Stimulated activated CD8-positive, alpha-beta memory T cell treated with anti-CD3 and anti-CD28 coated beads, Interleukin-7, amount 100 ng/mL, for 4 hours (primary cell): Measurements from ENCODE around the gene DDX10.
"Not testable (repeated sequence)": the region's sequence is repeated elsewhere in the genome, so short reads cannot be mapped to it uniquely, and the experiment has no call there.

Experiments
- DNase-seq, 2 donors: peaks; one replicate each; pipeline ENCODE4 v3.0.0-alpha.2; 2020; ENCODE audit warnings: low read depth in 2 of 2

Gene DDX10

GRCh38 chr11:108823960-108824359 lies 159.1 kb downstream of the DDX10 start:
- not testable (repeated sequence) for DNase-seq

- DNase-seq = no peak
These were observed 159.7 kb downstream of the DDX10 start for GRCh38 chr11:108824545-108824944.

- no peak for DNase-seq
These were observed 160.5 kb downstream of the DDX10 start for GRCh38 chr11:108825381-108825780.

GRCh38 chr11:108826136-108826535 lies 161.3 kb downstream of the DDX10 start:
- DNase-seq = no peak

GRCh38 chr11:108835624-108836023 lies 170.8 kb downstream of the DDX10 start:
- no peak for DNase-seq

- no peak for DNase-seq
These were observed 171.7 kb downstream of the DDX10 start for GRCh38 chr11:108836541-108836940.

- DNase-seq = no peak
These were observed 173.4 kb downstream of the DDX10 start for GRCh38 chr11:108838102-108838791.

GRCh38 chr11:108838792-108839105 lies 173.9 kb downstream of the DDX10 start:
- DNase-seq = no peak

- DNase-seq = no peak
These were observed 181.1 kb downstream of the DDX10 start for GRCh38 chr11:108846009-108846408.

- DNase-seq = no peak
These were observed 182.6 kb downstream of the DDX10 start for GRCh38 chr11:108847298-108847990.

GRCh38 chr11:108851781-108852180 lies 186.9 kb downstream of the DDX10 start:
- DNase-seq = no peak

- no peak for DNase-seq
These were observed 187.8 kb downstream of the DDX10 start for GRCh38 chr11:108852701-108853100.

GRCh38 chr11:108853151-108853550 lies 188.3 kb downstream of the DDX10 start:
- no peak for DNase-seq

GRCh38 chr11:108853864-108854263 lies 189.0 kb downstream of the DDX10 start:
- no peak for DNase-seq

- DNase-seq = no peak
These were observed 189.5 kb downstream of the DDX10 start for GRCh38 chr11:108854346-108854745.

- no peak for DNase-seq
These were observed 192.5 kb downstream of the DDX10 start for GRCh38 chr11:108857382-108857781.

- DNase-seq = no peak
These were observed 193.8 kb downstream of the DDX10 start for GRCh38 chr11:108858622-108859021.

GRCh38 chr11:108859510-108859909 lies 194.6 kb downstream of the DDX10 start:
- DNase-seq = no peak

GRCh38 chr11:108863528-108863927 lies 198.7 kb downstream of the DDX10 start:
- no peak for DNase-seq

GRCh38 chr11:108865406-108865805 lies 200.5 kb downstream of the DDX10 start:
- DNase-seq = no peak

- no peak for DNase-seq
These were observed 201.9 kb downstream of the DDX10 start for GRCh38 chr11:108866781-108867180.

- DNase-seq = no peak
These were observed 205.6 kb downstream of the DDX10 start for GRCh38 chr11:108870373-108871020.

GRCh38 chr11:108871152-108871551 lies 206.3 kb downstream of the DDX10 start:
- DNase-seq = no peak
